K562 (cell line): ENCODE measurements around the gene AMER3. TPM values are rescaled to one million over a fixed set of nuclear protein-coding genes. Genes with fewer than 3 reads are reported as not detected.

Source experiments
- ATAC-seq: fragments of 200-7000 bp; cut with Tn5 transposase; 3 replicates; pipeline ENCODE4 v1.9.1; 2020; ENCODE audit warnings: moderate library complexity
- BruUV-seq: library from RNA; stranded (reverse); fragments of 400-500 nt; replicated peaks from 2 replicates; lab custom pipeline; 2021; lab: Mats Ljungman, UMichigan
- CTCF ChIA-PET: fragments of 300-600 bp; formaldehyde crosslinking; extraction: SDS; loops from one replicate; lab custom pipeline; 2021; ENCODE audit warnings: low intra/inter-chr PET ratio; lab: Yijun Ruan, JAX
- POLR2A ChIA-PET: fragments of 300-600, 350-650 bp; sonication (Branson Sonifier 250); formaldehyde crosslinking; extraction: SDS; loops from one replicate; lab custom pipeline; 2021; ENCODE audit warnings: antibody characterized with exemption, inconsistent platforms; lab: Yijun Ruan, JAX
- DNase-seq, 4 experiments: peaks; one replicate each; pipeline versions ENCODE4 v3.0.0 to v3.0.0-alpha.2; 2011 to 2018; ENCODE audit warnings: low spot score in 3 of 4, mixed read lengths in 3 of 4; ENCODE audit errors: extremely low read depth in 1 of 4
- FAIRE-seq: peaks from 2 replicates; lab custom pipeline; 2011; peaks lifted over from hg19 to GRCh38; lab: Jason Lieb, UNC
- H2AFZ ChIP-seq: 2 replicates; pipeline ENCODE4 v1.6.0; 2011; ENCODE audit warnings: low read depth, low read length, control low read depth, inconsistent platforms
- H3K27ac ChIP-seq: fragments of 200-600 bp; 3 replicates; pipeline ENCODE4 v1.8.0; 2011; ENCODE audit warnings: low read depth, mild to moderate bottlenecking, control low read depth, inconsistent platforms, low read length, moderate library complexity, mixed read lengths; ENCODE audit errors: extremely low read depth
- H3K27me3 ChIP-seq, 2 experiments: fragments of 300-600 bp in 1 of 2; 2 replicates in 1 of 2; 3 replicates in 1 of 2; pipeline versions ENCODE4 v1.6.0 to v1.8.0; 2011; ENCODE audit warnings: inconsistent platforms in 2 of 2, low read length in 2 of 2, mild to moderate bottlenecking in 1 of 2, mixed read lengths in 1 of 2, moderate library complexity in 1 of 2; ENCODE audit not compliant: control insufficient read depth in 2 of 2, insufficient read depth in 2 of 2
- H3K36me3 ChIP-seq: fragments of 300-600 bp; 3 replicates; pipeline ENCODE4 v1.8.0; 2011; ENCODE audit warnings: mild to moderate bottlenecking, low read length, inconsistent platforms; ENCODE audit not compliant: control insufficient read depth, insufficient read depth
- H3K4me1 ChIP-seq, 2 experiments: fragments of 200-600 bp in 1 of 2; replicated peaks in 1 of 2; 2 replicates in 1 of 2; 3 replicates in 1 of 2; pipeline versions ENCODE4 v1.5.1 to v1.8.0; 2011; ENCODE audit warnings: inconsistent platforms in 2 of 2, low read length in 2 of 2, mild to moderate bottlenecking in 1 of 2, mixed read lengths in 1 of 2, moderate library complexity in 1 of 2; ENCODE audit not compliant: control insufficient read depth in 2 of 2, insufficient read depth in 2 of 2
- H3K4me2 ChIP-seq: 2 replicates; pipeline ENCODE4 v1.6.1; 2011; ENCODE audit warnings: low read length, control low read depth, inconsistent platforms, mixed read lengths; ENCODE audit not compliant: insufficient read depth
- H3K4me3 ChIP-seq: fragments of 200-600 bp; sonication (generic), shearing (Covaris generic); 2 replicates; pipeline ENCODE4 v1.5.1; 2016; ENCODE audit warnings: control low read depth, inconsistent platforms
- H3K79me2 ChIP-seq: fragments of 200-600 bp; 3 replicates; pipeline ENCODE4 v1.8.0; 2011; ENCODE audit warnings: low read length, inconsistent platforms; ENCODE audit not compliant: control insufficient read depth, insufficient read depth
- H3K9ac ChIP-seq, 2 experiments: 2 replicates each; pipeline versions ENCODE4 v1.6.0 to v1.6.1; 2011; ENCODE audit warnings: low read depth in 2 of 2, low read length in 2 of 2, control low read depth in 1 of 2, inconsistent platforms in 1 of 2, mild to moderate bottlenecking in 1 of 2, mixed read lengths in 1 of 2; ENCODE audit not compliant: insufficient read depth in 1 of 2
- H3K9me1 ChIP-seq: one replicate; pipeline ENCODE4 v1.6.0; 2011; ENCODE audit warnings: inconsistent platforms, mild to moderate bottlenecking, low read length, moderate library complexity; ENCODE audit not compliant: control insufficient read depth, insufficient read depth
- H3K9me3 ChIP-seq: replicated peaks from 2 replicates; pipeline ENCODE4 v1.5.1; 2011; ENCODE audit warnings: low read depth, low read length, inconsistent platforms; ENCODE audit not compliant: control insufficient read depth, insufficient read depth
- H4K20me1 ChIP-seq: replicated peaks from 2 replicates; pipeline ENCODE4 v1.6.1; 2011; ENCODE audit warnings: low read length, inconsistent platforms, mixed read lengths; ENCODE audit not compliant: control insufficient read depth, insufficient read depth
- ESRRB ChIP-seq: fragments of 250-450 bp; sonication (Bioruptor Pico); IDR thresholded peaks from 2 replicates; pipeline ENCODE4 v1.5.0; 2020; ENCODE audit warnings: mild to moderate bottlenecking, moderate library complexity, borderline replicate concordance
- WGBS: fragments of 100-300 bp; shearing (Covaris generic); methylation state at CpG from one replicate; pipeline ENCODE4 v1.1.6; 2016; ENCODE audit warnings: low coverage, mixed read lengths; ENCODE audit not compliant: insufficient coverage; ENCODE audit errors: missing lambda C conversion rate; 5-methylcytosine and 5-hydroxymethylcytosine counted together
- in situ Hi-C: fragments of 300-500 bp; cut with MboI; formaldehyde crosslinking; loops from 4 replicates; pipeline ENCODE4 v1.15.0; 2018; ENCODE audit warnings: inconsistent platforms, mixed read lengths
- intact Hi-C: fragments of 100-400 bp; cut with micrococcal nuclease; formaldehyde crosslinking; loops from 2 replicates; pipeline ENCODE4 v1.14.2; 2022
- polyA plus RNA-seq, 8 experiments: library from polyadenylated mRNA; depleted of rRNA in 4 of 8; stranded (reverse) in 5 of 8; unstranded in 3 of 8; fragments of >200 nt; fragmentation: Nextera tagmentation in 2 of 8; fragmentation: Illumina TruSeq in 1 of 8; extraction: Ambion mirVana in 2 of 8; extraction: Trizol in 1 of 8; gene quantifications; 2 replicates each; pipeline versions ENCODE4 v1.2.1 to v1.2.3, GENCODE V29; 2011 to 2014; ENCODE audit warnings: inconsistent platforms in 1 of 8, missing spikeins in 1 of 8
- total RNA-seq, 7 experiments: library from RNA; depleted of rRNA in 6 of 7; stranded (reverse); fragments of >200 nt in 6 of 7; fragmentation: Illumina TruSeq in 2 of 7; extraction: Trizol in 2 of 7; gene quantifications; 2 replicates each; pipeline versions ENCODE4 v1.2.1 to v1.2.3, GENCODE V29; 2011 to 2021; ENCODE audit warnings: low replicate concordance in 1 of 7

Gene AMER3
- total and polyA plus RNA-seq, 9 of the 15 experiments (the other 6 are each of a cell fraction or from before 2014, with no cell fraction given): not detected

DNA sequence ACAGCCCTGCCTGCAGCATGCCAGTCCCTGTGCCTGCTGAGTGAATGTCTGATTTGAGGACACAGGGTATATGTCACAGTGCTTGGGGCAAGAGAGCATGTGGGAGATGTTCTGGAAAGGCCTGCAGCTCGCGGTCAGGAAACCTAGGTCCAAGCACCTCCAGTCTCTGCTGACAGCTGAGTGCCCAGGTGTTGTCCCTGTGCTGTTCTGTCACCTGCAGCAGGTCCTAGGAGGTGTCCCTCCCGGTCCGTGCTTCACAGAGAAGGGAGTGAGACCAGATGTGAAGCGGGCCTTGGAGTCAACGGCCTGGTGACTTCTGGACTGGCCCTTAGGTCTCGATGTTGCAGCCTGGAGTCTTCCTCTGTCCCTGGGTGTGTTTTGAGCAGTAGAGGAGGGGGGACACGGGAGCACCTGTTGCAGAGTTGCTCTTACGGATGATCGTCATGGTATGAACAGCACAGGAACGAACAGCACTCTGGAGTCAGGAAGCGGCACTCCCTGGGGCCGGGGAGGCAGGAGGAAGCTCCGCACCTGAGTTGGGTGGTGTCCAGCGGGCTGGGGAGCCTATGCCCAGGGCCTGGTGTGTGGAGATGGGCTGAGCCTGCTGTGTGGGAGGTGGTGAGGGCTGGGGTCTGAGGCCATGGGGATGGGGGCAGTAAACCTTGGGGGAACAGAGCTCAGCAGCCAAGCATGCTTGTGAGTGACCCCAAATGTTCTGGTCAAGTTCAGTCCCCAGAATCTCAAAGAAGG is 59.8 kb downstream of the AMER3 start:
- H3K9me3 ChIP-seq: no peaks in the 10 kb centered on the region
- no peak overlapping the region for H3K27ac ChIP-seq
- no peak overlapping the region for H2AFZ ChIP-seq
- no peak overlapping the region for H3K4me3 ChIP-seq
- no peaks in the 10 kb centered on the region for H3K79me2 ChIP-seq
- intact Hi-C loops: no loop called here
- POLR2A ChIA-PET: interaction anchor here (1.0 kb wide), 1 partner anchor 14 kb away, joined by 4 read pairs; no protein-coding TSS in a partner anchor
- no peaks in the 10 kb centered on the region for H3K4me1 ChIP-seq
- in situ Hi-C loops: no loop called here
- H3K9me1 ChIP-seq: no peaks in the 10 kb centered on the region
- H4K20me1 ChIP-seq: no peaks in the 10 kb centered on the region
- CTCF ChIA-PET: no interaction called here
- H3K9ac ChIP-seq: no peak overlapping the region; a peak in 1 of 4 replicates
- no peak for TF ChIP-seq ESRRB (CRISPR knock-in tag)
- DNase-seq (no peak), ATAC-seq (no peak), FAIRE-seq (no peak)
- no peaks in the 10 kb centered on the region for H3K36me3 ChIP-seq
- 1% methylated on average over 8 of the region's 15 CpGs for WGBS
- H3K4me2 ChIP-seq: no peak overlapping the region
- no TSS peak for BruUV-seq
- peaks cover 16 to 49% of the 10 kb centered on the region in 2 experiments; a peak in 4 of 5 replicates for H3K27me3 ChIP-seq

Other genes with a start within 250 kb of the AMER3 start
- gene POTEI, start 246.2 kb upstream of the AMER3 start, total RNA-seq (2014; rRNA removed): 0.78 and 1.00 TPM in 2 replicates
- gene POTEI, start 246.2 kb upstream of the AMER3 start, total RNA-seq (2014; rRNA removed; fragmentation: Illumina TruSeq; extraction: Trizol): 2.6 and 2.8 TPM in 2 replicates
- 2.3 and 2.5 TPM in 2 replicates for gene POTEI, start 246.2 kb upstream of the AMER3 start, total RNA-seq (2015; rRNA removed; fragmentation: Illumina TruSeq; extraction: Trizol)
- 3.7 and 3.9 TPM in 2 replicates for gene POTEI, start 246.2 kb upstream of the AMER3 start, total RNA-seq (2021)
- 0.49 and 0.71 TPM in 2 replicates for gene POTEI, start 246.2 kb upstream of the AMER3 start, polyA plus RNA-seq (2011; rRNA removed)
- gene POTEI, start 246.2 kb upstream of the AMER3 start, polyA plus RNA-seq (2014; fragmentation: Illumina TruSeq; extraction: Trizol): 0.79 and 0.89 TPM in 2 replicates
- gene POTEI, start 246.2 kb upstream of the AMER3 start, polyA plus RNA-seq (2014; fragmentation: Nextera tagmentation; extraction: Ambion mirVana): under 1 TPM; 0.07 to 0.28 TPM
- gene POTEI, start 246.2 kb upstream of the AMER3 start, polyA plus RNA-seq (2014; rRNA removed): 0.74 and 1.3 TPM in 2 replicates
- not detected in 2 replicates for gene CFC1B, start 234.3 kb upstream of the AMER3 start, total RNA-seq (2014; rRNA removed)
- not detected in 2 replicates for gene CFC1B, start 234.3 kb upstream of the AMER3 start, total RNA-seq (2014; rRNA removed; fragmentation: Illumina TruSeq; extraction: Trizol)
- gene CFC1B, start 234.3 kb upstream of the AMER3 start, total RNA-seq (2015; rRNA removed; fragmentation: Illumina TruSeq; extraction: Trizol): not detected in 2 replicates
- not detected in 2 replicates for gene CFC1B, start 234.3 kb upstream of the AMER3 start, total RNA-seq (2021)
- not detected in 2 replicates for gene CFC1B, start 234.3 kb upstream of the AMER3 start, polyA plus RNA-seq (2011; rRNA removed)
- not detected in 2 replicates for gene CFC1B, start 234.3 kb upstream of the AMER3 start, polyA plus RNA-seq (2014; fragmentation: Illumina TruSeq; extraction: Trizol)
- gene CFC1B, start 234.3 kb upstream of the AMER3 start, polyA plus RNA-seq (2014; fragmentation: Nextera tagmentation; extraction: Ambion mirVana): not detected
- gene CFC1B, start 234.3 kb upstream of the AMER3 start, polyA plus RNA-seq (2014; rRNA removed): not detected in 2 replicates
- not detected in 2 replicates for gene CFC1, start 156.0 kb upstream of the AMER3 start, total RNA-seq (2014; rRNA removed)
- gene CFC1, start 156.0 kb upstream of the AMER3 start, total RNA-seq (2014; rRNA removed; fragmentation: Illumina TruSeq; extraction: Trizol): not detected in 2 replicates
- gene CFC1, start 156.0 kb upstream of the AMER3 start, total RNA-seq (2015; rRNA removed; fragmentation: Illumina TruSeq; extraction: Trizol): not detected in 2 replicates
- not detected in 2 replicates for gene CFC1, start 156.0 kb upstream of the AMER3 start, total RNA-seq (2021)
- not detected in 2 replicates for gene CFC1, start 156.0 kb upstream of the AMER3 start, polyA plus RNA-seq (2011; rRNA removed)
- gene CFC1, start 156.0 kb upstream of the AMER3 start, polyA plus RNA-seq (2014; fragmentation: Illumina TruSeq; extraction: Trizol): not detected in 2 replicates
- not detected for gene CFC1, start 156.0 kb upstream of the AMER3 start, polyA plus RNA-seq (2014; fragmentation: Nextera tagmentation; extraction: Ambion mirVana)
- gene CFC1, start 156.0 kb upstream of the AMER3 start, polyA plus RNA-seq (2014; rRNA removed): not detected in 2 replicates
- not detected in 2 replicates for gene POTEJ, start 144.1 kb upstream of the AMER3 start, total RNA-seq (2014; rRNA removed)
- not detected in 2 replicates for gene POTEJ, start 144.1 kb upstream of the AMER3 start, total RNA-seq (2014; rRNA removed; fragmentation: Illumina TruSeq; extraction: Trizol)
- gene POTEJ, start 144.1 kb upstream of the AMER3 start, total RNA-seq (2015; rRNA removed; fragmentation: Illumina TruSeq; extraction: Trizol): not detected in 2 replicates
- not detected in 2 replicates for gene POTEJ, start 144.1 kb upstream of the AMER3 start, total RNA-seq (2021)
- gene POTEJ, start 144.1 kb upstream of the AMER3 start, polyA plus RNA-seq (2011; rRNA removed): not detected in 2 replicates
- not detected in 2 replicates for gene POTEJ, start 144.1 kb upstream of the AMER3 start, polyA plus RNA-seq (2014; fragmentation: Illumina TruSeq; extraction: Trizol)
- gene POTEJ, start 144.1 kb upstream of the AMER3 start, polyA plus RNA-seq (2014; fragmentation: Nextera tagmentation; extraction: Ambion mirVana): not detected
- gene POTEJ, start 144.1 kb upstream of the AMER3 start, polyA plus RNA-seq (2014; rRNA removed): not detected in 2 replicates
- not detected in 2 replicates for gene GPR148, start 26.5 kb upstream of the AMER3 start, total RNA-seq (2014; rRNA removed)
- not detected in 2 replicates for gene GPR148, start 26.5 kb upstream of the AMER3 start, total RNA-seq (2014; rRNA removed; fragmentation: Illumina TruSeq; extraction: Trizol)
- gene GPR148, start 26.5 kb upstream of the AMER3 start, total RNA-seq (2015; rRNA removed; fragmentation: Illumina TruSeq; extraction: Trizol): not detected in 2 replicates
- not detected in 2 replicates for gene GPR148, start 26.5 kb upstream of the AMER3 start, total RNA-seq (2021)
- not detected in 2 replicates for gene GPR148, start 26.5 kb upstream of the AMER3 start, polyA plus RNA-seq (2011; rRNA removed)
- gene GPR148, start 26.5 kb upstream of the AMER3 start, polyA plus RNA-seq (2014; fragmentation: Illumina TruSeq; extraction: Trizol): not detected in 2 replicates
- not detected for gene GPR148, start 26.5 kb upstream of the AMER3 start, polyA plus RNA-seq (2014; fragmentation: Nextera tagmentation; extraction: Ambion mirVana)
- not detected in 2 replicates for gene GPR148, start 26.5 kb upstream of the AMER3 start, polyA plus RNA-seq (2014; rRNA removed)
- gene ARHGEF4, start 81.4 kb downstream of the AMER3 start, total RNA-seq (2014; rRNA removed): not detected in 2 replicates
- not detected in 2 replicates for gene ARHGEF4, start 81.4 kb downstream of the AMER3 start, total RNA-seq (2014; rRNA removed; fragmentation: Illumina TruSeq; extraction: Trizol)
- not detected in 2 replicates for gene ARHGEF4, start 81.4 kb downstream of the AMER3 start, total RNA-seq (2015; rRNA removed; fragmentation: Illumina TruSeq; extraction: Trizol)
- not detected in 2 replicates for gene ARHGEF4, start 81.4 kb downstream of the AMER3 start, total RNA-seq (2021)
- not detected in 2 replicates for gene ARHGEF4, start 81.4 kb downstream of the AMER3 start, polyA plus RNA-seq (2011; rRNA removed)
- gene ARHGEF4, start 81.4 kb downstream of the AMER3 start, polyA plus RNA-seq (2014; fragmentation: Illumina TruSeq; extraction: Trizol): not detected in 2 replicates
- gene ARHGEF4, start 81.4 kb downstream of the AMER3 start, polyA plus RNA-seq (2014; fragmentation: Nextera tagmentation; extraction: Ambion mirVana): not detected
- gene ARHGEF4, start 81.4 kb downstream of the AMER3 start, polyA plus RNA-seq (2014; rRNA removed): not detected in 2 replicates